Putamen (tissue), 1 donor: ENCODE results near the gene MTHFS.

Experiments
- DNase-seq: peaks from one replicate; pipeline ENCODE4 v3.0.0-alpha.2; 2016; ENCODE audit warnings: low spot score

The MTHFS gene

DNA sequence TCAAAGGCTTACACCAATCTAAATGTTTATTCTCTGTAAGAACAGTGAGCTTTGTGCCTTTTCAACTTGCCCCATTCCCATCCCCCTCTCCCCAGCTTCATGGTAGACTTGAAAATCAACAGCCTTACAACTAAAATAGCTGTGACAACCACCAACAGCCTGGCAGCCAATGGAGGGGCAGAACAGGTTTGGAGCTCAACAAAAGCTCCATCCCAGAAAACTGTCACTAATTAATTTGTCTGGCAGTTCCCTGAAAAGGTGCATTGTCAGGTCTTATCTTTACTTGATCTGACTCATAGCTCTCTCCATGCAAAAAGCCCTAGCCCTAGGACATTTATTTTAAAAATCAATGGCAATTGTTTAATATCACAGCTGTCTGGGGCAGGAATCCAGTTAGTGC is 22.6 kb downstream of the MTHFS start:
- DNase-seq: no peak

DNA sequence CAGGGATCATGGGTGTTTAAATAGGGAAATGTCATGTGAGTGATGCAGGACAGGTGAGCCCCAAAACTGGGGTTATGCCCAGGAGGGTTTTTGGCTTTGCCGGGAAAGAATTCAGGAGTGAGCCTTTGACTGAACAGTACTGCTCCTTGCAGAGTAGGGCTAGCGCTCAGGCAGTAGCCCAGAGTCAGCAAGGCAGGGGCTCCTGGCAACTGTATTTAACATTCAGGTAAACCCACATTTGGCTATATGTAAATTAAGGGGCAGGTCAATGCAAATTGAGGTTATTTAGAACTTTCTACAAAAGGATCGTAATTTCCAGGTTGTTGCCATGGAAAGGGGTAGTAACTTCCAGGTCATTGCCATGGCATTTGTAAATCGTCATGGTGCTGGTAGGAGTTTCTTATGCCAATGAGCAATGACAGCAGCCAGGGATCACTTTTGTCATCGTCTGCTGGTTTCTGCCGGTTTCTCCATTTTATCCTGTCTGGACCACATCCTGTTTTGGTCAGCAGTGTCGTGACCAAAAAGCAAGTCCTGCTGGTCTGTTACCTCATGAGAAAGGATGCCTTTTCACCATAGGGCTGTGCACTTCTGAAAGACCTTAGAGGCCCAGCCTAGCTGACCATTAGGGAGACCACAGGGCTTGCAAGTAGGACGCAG is 24.3 kb downstream of the MTHFS start:
- no peak for DNase-seq

GRCh38 chr15:79868554-79868953 is 28.3 kb downstream of the MTHFS start:
- DNase-seq: no peak

DNA sequence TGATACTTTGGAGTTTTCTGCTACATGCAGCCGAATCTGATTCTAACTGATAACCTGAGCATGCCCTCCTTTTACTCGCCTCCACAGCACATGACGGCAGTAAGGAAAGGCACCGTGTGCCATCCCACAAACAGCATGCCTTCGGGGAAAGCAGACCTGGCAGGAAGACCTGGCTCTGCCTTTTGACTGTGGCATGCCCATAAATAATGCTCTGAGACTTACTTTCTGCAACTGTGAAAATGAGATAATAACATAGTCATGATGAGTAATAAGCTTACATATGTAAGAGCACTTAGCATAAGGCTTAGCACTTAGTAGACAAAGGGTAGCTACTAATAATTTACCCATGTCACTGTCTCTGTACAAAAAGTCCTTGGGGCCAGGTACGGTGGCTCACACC is 32.9 kb downstream of the MTHFS start:
- no peak for DNase-seq

- DNase-seq: no peak
These were observed 34.6 kb downstream of the MTHFS start for GRCh38 chr15:79862191-79862590.

GRCh38 chr15:79860661-79861060 is 36.2 kb downstream of the MTHFS start:
- DNase-seq: no peak

GRCh38 chr15:79858469-79858868 is 38.3 kb downstream of the MTHFS start:
- no peak for DNase-seq

DNA sequence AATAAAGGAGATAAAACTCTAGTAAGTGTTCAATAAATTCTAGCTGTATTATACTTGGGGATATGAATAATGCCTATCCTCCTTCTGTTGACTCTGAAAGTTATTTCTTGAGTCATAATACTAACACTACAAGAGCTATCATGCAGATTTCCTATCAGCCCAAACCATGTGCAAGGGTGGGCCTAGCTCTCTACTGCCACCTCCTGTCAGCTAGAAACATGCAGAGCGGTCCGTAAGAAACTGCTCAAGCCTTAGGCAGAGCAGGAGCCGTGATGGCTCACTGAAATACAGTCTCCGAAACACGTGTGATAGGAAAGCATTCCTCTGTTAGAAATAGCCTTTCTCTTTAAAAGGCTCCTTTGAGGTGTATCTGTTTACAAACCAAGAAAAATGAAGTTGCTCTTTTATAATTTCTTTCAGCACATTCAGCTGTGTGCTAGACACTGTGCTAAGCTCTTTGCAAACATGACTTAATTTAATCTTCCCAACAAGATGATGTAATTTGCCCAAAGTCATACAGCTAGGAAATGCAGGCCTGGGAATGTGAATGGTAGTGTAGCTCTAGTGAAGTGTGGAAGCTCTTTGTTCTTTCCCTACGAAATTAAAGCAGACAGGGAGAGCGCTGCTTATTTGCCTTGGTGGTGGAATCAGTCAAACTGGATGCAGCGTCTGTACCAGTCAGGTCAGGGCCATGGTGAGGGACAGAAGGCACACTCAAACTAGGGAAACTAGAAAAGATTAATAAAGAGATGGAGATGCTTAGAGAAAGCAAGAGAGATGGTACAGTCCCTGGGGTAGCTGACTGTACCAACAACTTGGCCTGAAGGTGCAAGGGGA is 43.1 kb downstream of the MTHFS start:
- peak; percentile 61 for DNase-seq

DNA sequence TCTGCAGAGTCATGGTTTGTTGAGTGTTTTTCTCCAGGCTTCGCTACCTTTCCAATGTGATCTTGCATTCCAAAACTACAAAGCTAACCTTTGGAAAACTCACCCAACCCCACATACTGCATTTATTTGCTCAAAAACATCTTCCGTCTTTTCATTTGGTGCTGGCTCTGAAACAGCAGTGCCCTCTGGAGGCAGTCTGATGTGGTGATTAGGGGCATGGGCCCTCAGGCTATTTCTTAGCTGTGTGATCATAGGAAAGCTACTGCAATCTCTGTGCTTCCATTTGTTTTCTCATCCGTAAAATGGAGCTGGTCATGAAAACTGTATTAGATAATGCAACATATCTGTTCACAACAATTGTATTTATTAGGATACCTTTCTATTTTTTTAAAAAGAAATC is 47.0 kb downstream of the MTHFS start:
- no peak for DNase-seq

GRCh38 chr15:79846539-79846938 is 50.3 kb downstream of the MTHFS start:
- DNase-seq: no peak

GRCh38 chr15:79844221-79844620 is 52.6 kb downstream of the MTHFS start:
- no peak for DNase-seq

GRCh38 chr15:79837846-79838245 is 59.0 kb downstream of the MTHFS start:
- DNase-seq: no peak

- DNase-seq: no peak
These were observed 62.3 kb downstream of the MTHFS start for GRCh38 chr15:79834495-79834894.

- no peak for DNase-seq
These were observed 64.3 kb downstream of the MTHFS start for GRCh38 chr15:79832367-79833120.

GRCh38 chr15:79831604-79832003 is 65.2 kb downstream of the MTHFS start:
- DNase-seq: no peak

GRCh38 chr15:79829950-79830349 is 66.9 kb downstream of the MTHFS start:
- DNase-seq: no peak

DNA sequence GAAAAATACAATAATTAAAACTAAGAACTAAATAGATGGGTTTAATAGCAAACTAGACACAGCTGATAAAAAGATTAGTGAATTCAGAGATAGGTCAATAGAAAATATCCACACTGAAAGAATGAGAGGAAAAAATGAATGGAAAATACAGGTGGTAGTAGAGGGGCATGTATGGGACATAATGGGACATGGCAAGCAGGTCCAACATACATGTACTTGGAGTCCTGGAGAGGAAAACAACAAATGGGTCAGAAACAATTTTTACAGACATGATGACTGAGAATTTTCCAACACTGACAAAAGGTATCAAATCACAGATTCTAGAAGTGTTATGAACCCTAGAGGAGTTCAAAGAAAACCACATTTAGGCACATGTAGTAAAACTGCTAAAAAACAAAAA is 68.4 kb downstream of the MTHFS start:
- DNase-seq: no peak

GRCh38 chr15:79826800-79827199 is 70.0 kb downstream of the MTHFS start:
- DNase-seq: no peak

GRCh38 chr15:79824136-79824701 is 72.6 kb downstream of the MTHFS start:
- no peak for DNase-seq

- no peak for DNase-seq
These were observed 76.0 kb downstream of the MTHFS start for GRCh38 chr15:79820820-79821219.

DNA sequence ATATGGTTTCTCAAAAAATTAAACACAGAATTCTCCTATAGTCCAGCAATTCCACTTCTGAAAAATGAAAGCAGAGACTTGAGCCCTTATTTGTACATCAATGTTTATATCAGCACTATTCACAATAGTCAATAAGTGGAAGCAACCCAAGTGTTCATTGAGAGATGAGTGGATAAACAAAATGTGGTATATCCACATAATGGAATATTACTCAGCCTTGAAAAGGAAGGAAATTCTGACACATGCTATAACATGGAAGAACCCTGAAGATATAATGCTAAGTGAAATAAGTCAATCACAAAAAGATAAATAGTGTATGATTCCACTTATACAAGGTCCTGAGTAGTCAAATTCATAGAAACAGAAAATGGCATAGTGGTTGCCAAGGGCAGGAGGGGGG is 76.6 kb downstream of the MTHFS start:
- no peak for DNase-seq

GRCh38 chr15:79816571-79816970 is 80.2 kb downstream of the MTHFS start:
- no peak for DNase-seq

DNA sequence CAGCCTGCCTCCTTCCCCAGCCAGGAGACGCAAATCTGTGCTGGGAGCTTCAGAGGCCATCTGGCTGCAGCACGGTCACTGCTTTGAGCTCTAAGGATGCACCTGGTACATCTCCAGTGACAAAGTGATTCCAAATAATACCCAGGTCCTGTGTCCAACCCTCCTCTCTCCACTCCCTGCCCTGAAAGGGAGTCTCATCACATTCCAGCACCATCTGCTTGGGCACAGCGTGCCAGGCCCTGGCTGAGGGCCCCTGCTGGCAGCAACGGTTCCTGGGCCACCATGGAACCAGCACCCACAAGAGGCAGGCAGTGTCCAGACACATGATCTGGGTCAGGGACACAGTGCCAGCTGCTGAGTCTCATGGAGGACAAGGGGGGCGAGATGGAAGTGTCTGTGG is 81.3 kb downstream of the MTHFS start:
- DNase-seq: peak; percentile 16
